T47D (cell line): ENCODE data around the gene CCL22.
"Not testable (repeated sequence)": the region's sequence is repeated elsewhere in the genome, so short reads cannot be mapped to it uniquely, and the experiment has no call there.

Experiments
- DNase-seq, 2 experiments: peaks; one replicate each; pipeline versions ENCODE4 v3.0.0 to v3.0.0-alpha.2; 2011 to 2012; ENCODE audit warnings: low read depth in 1 of 2, low spot score in 1 of 2
- JUND ChIP-seq: IDR thresholded peaks from 2 replicates; pipeline ENCODE4 v1.6.1; 2012; ENCODE audit warnings: low read depth
- in situ Hi-C: cut with HindIII; loops from 2 replicates; pipeline ENCODE4 v1.10.0; 2016; ENCODE audit warnings: low sequenced_read_pairs, low pct_unique_long_range_greater_than_20kb

The CCL22 gene

GRCh38 chr16:57372372-57373116, 14.0 kb downstream of the CCL22 start, which contains the start of gene CX3CL1:
Gene CX3CL1, plus strand, starts transcription at chr16:57372490. Its CDS starts 79 bp downstream, at chr16:57372569.
- DNase-seq: no peak

GRCh38 chr16:57373117-57373947, 14.7 kb downstream of the CCL22 start:
- no peak for DNase-seq
- TF ChIP-seq JUND: no peak
- in situ Hi-C loops: no loop called here

More at GRCh38 chr16:57372372-57373116, 14.0 kb downstream of the CCL22 start, which contains the start of gene CX3CL1:
- no peak for TF ChIP-seq JUND
- in situ Hi-C loops: no loop called here

- no peak for TF ChIP-seq JUND
- in situ Hi-C loops: no loop called here
- no peak for DNase-seq
Observed at GRCh38 chr16:57374067-57374534, 15.5 kb downstream of the CCL22 start.

- DNase-seq, in situ Hi-C loops: not testable (repeated sequence)
Observed at GRCh38 chr16:57374925-57375465, 16.4 kb downstream of the CCL22 start.

GRCh38 chr16:57376313-57376818, 17.8 kb downstream of the CCL22 start:
- no peak for DNase-seq
- no peak for TF ChIP-seq JUND
- in situ Hi-C loops: no loop called here

GRCh38 chr16:57377080-57377841, 18.7 kb downstream of the CCL22 start:
- DNase-seq: peak in 1 of 2 experiments; percentile 74
- in situ Hi-C loops: no loop called here

GRCh38 chr16:57379579-57379978, 21.0 kb downstream of the CCL22 start:
- in situ Hi-C loops: no loop called here
- TF ChIP-seq JUND: no peak
- no peak for DNase-seq

More at GRCh38 chr16:57377080-57377841, 18.7 kb downstream of the CCL22 start:
- TF ChIP-seq JUND: no peak

- TF ChIP-seq JUND: no peak
- in situ Hi-C loops: no loop called here
- DNase-seq: no peak
Observed at GRCh38 chr16:57380671-57381462, 22.3 kb downstream of the CCL22 start.

GRCh38 chr16:57381791-57382534, 23.4 kb downstream of the CCL22 start:
- in situ Hi-C loops: no loop called here
- TF ChIP-seq JUND: no peak
- DNase-seq: no peak

GRCh38 chr16:57382535-57383275, 24.1 kb downstream of the CCL22 start:
- DNase-seq: no peak
- TF ChIP-seq JUND: no peak
- in situ Hi-C loops: no loop called here
